HEK293 (cell line): ENCODE data around the gene KLK2.

Experiments
- CTCF ChIA-PET: fragments of 350-600 bp; formaldehyde crosslinking; extraction: SDS; loops from one replicate; lab custom pipeline; 2021; ENCODE audit warnings: antibody characterized with exemption; lab: Yijun Ruan, JAX
- POLR2A ChIA-PET: fragments of 300-600 bp; formaldehyde crosslinking; extraction: SDS; loops from one replicate; lab custom pipeline; 2020; ENCODE audit warnings: antibody characterized with exemption, inconsistent platforms; lab: Yijun Ruan, JAX
- H3K27ac ChIP-seq: fragments of 200-500 bp; sonication (Bioruptor generic); 2 replicates; pipeline ENCODE4 v1.5.1; 2014; ENCODE audit warnings: low read depth, low read length, control low read depth, inconsistent platforms; ENCODE audit errors: extremely low read depth
- H3K36me3 ChIP-seq, 2 experiments: fragments of 200-500 bp in 1 of 2; sonication (Bioruptor generic) in 1 of 2; 1 replicate in 1 of 2; 2 replicates in 1 of 2; pipeline ENCODE4 v1.5.1; 2014 to 2017; ENCODE audit warnings: inconsistent platforms in 2 of 2, low read length in 2 of 2; ENCODE audit not compliant: control insufficient read depth in 2 of 2, insufficient read depth in 1 of 2
- H3K4me1 ChIP-seq: fragments of 200-500 bp; sonication (Bioruptor generic); 2 replicates; pipeline ENCODE4 v1.5.1; 2014; ENCODE audit warnings: mild to moderate bottlenecking, low read length, inconsistent platforms; ENCODE audit not compliant: control insufficient read depth, insufficient read depth
- H3K4me3 ChIP-seq: 2 replicates; pipeline ENCODE4 v1.5.1; 2011; ENCODE audit warnings: low read depth, mild to moderate bottlenecking, control low read depth, low read length, moderate library complexity
- H3K9me3 ChIP-seq: fragments of 200-500 bp; sonication (Bioruptor generic); 2 replicates; pipeline ENCODE4 v1.5.1; 2014; ENCODE audit warnings: low read depth, low read length, inconsistent platforms; ENCODE audit not compliant: control insufficient read depth, insufficient read depth
- MEIS1 ChIP-seq: sonication (generic); formaldehyde crosslinking; IDR thresholded peaks from 2 replicates; pipeline ENCODE4 v1.8.1; 2022; ENCODE audit warnings: missing genetic modification reagents, mild to moderate bottlenecking, borderline replicate concordance
- PRDM6 ChIP-seq: fragments of 450-650 bp; formaldehyde crosslinking; IDR thresholded peaks from 2 replicates; pipeline ENCODE4 v1.5.1; 2017; ENCODE audit warnings: missing biosample characterization, missing genetic modification characterization
- ZNF112 ChIP-seq: fragments of 450-650 bp; formaldehyde crosslinking; IDR thresholded peaks from 2 replicates; pipeline ENCODE4 v1.5.0; 2017; ENCODE audit warnings: missing biosample characterization, missing genetic modification characterization
- ZNF121 ChIP-seq: fragments of 450-650 bp; formaldehyde crosslinking; IDR thresholded peaks from 2 replicates; pipeline ENCODE4 v1.5.1; 2016; ENCODE audit warnings: missing biosample characterization, missing genetic modification characterization
- ZNF146 ChIP-seq: fragments of 450-650 bp; formaldehyde crosslinking; IDR thresholded peaks from 2 replicates; pipeline ENCODE4 v1.5.1; 2016; ENCODE audit warnings: missing biosample characterization, missing genetic modification characterization
- ZNF221 ChIP-seq: fragments of 450-650 bp; formaldehyde crosslinking; IDR thresholded peaks from 2 replicates; pipeline ENCODE4 v1.5.1; 2017; ENCODE audit warnings: missing biosample characterization, missing genetic modification characterization, borderline replicate concordance
- ZNF280D ChIP-seq: fragments of 450-650 bp; formaldehyde crosslinking; IDR thresholded peaks from 2 replicates; pipeline ENCODE4 v1.5.1; 2016; ENCODE audit warnings: missing biosample characterization, missing genetic modification characterization
- ZNF449 ChIP-seq: fragments of 450-650 bp; formaldehyde crosslinking; IDR thresholded peaks from 2 replicates; pipeline ENCODE4 v1.5.1; 2017; ENCODE audit warnings: missing biosample characterization, mild to moderate bottlenecking, missing genetic modification characterization, moderate library complexity
- ZNF558 ChIP-seq: fragments of 450-650 bp; formaldehyde crosslinking; IDR thresholded peaks from 2 replicates; pipeline ENCODE4 v1.5.1; 2016; ENCODE audit warnings: missing biosample characterization, missing genetic modification characterization
- ZNF621 ChIP-seq: fragments of 450-650 bp; formaldehyde crosslinking; IDR thresholded peaks from 2 replicates; pipeline ENCODE4 v1.5.1; 2017; ENCODE audit warnings: missing biosample characterization, missing genetic modification characterization
- ZNF658 ChIP-seq: fragments of 450-650 bp; formaldehyde crosslinking; IDR thresholded peaks from 2 replicates; pipeline ENCODE4; 2016; ENCODE audit warnings: missing biosample characterization, missing genetic modification characterization
- ZNF747 ChIP-seq: fragments of 450-650 bp; formaldehyde crosslinking; IDR thresholded peaks from 2 replicates; pipeline ENCODE4 v1.5.1; 2016; ENCODE audit warnings: missing biosample characterization, missing genetic modification characterization
- ZSCAN23 ChIP-seq: fragments of 450-650 bp; formaldehyde crosslinking; IDR thresholded peaks from 2 replicates; pipeline ENCODE4 v1.5.1; 2016; ENCODE audit warnings: missing biosample characterization, missing genetic modification characterization
- TF ChIP-seq, protein P1 (sequence below): fragments of 450-650 bp; formaldehyde crosslinking; IDR thresholded peaks from 2 replicates; pipeline ENCODE4 v1.5.1; 2016; ENCODE audit warnings: missing biosample characterization, missing genetic modification characterization

The KLK2 gene

GRCh38 chr19:50838239-50838638 lies 35.0 kb upstream of the KLK2 start:
- CTCF ChIA-PET = interaction anchor here (0.9 kb wide), 1 partner anchor 481 kb away, joined by 7 read pairs; no protein-coding TSS in a partner anchor
- TF ChIP-seq ZNF449 (tag by site-specific recombination) (no peak), ZNF658 (tag by site-specific recombination) (no peak), PRDM6 (tag by site-specific recombination) (no peak), ZNF747 (tag by site-specific recombination) (no peak), ZNF221 (tag by site-specific recombination) (no peak), ZNF558 (tag by site-specific recombination) (no peak), ZSCAN23 (tag by site-specific recombination) (no peak), ZNF112 (no peak)
- TF ChIP-seq, protein P1, sequence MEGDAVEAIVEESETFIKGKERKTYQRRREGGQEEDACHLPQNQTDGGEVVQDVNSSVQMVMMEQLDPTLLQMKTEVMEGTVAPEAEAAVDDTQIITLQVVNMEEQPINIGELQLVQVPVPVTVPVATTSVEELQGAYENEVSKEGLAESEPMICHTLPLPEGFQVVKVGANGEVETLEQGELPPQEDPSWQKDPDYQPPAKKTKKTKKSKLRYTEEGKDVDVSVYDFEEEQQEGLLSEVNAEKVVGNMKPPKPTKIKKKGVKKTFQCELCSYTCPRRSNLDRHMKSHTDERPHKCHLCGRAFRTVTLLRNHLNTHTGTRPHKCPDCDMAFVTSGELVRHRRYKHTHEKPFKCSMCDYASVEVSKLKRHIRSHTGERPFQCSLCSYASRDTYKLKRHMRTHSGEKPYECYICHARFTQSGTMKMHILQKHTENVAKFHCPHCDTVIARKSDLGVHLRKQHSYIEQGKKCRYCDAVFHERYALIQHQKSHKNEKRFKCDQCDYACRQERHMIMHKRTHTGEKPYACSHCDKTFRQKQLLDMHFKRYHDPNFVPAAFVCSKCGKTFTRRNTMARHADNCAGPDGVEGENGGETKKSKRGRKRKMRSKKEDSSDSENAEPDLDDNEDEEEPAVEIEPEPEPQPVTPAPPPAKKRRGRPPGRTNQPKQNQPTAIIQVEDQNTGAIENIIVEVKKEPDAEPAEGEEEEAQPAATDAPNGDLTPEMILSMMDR = peak; percentile 47

DNA sequence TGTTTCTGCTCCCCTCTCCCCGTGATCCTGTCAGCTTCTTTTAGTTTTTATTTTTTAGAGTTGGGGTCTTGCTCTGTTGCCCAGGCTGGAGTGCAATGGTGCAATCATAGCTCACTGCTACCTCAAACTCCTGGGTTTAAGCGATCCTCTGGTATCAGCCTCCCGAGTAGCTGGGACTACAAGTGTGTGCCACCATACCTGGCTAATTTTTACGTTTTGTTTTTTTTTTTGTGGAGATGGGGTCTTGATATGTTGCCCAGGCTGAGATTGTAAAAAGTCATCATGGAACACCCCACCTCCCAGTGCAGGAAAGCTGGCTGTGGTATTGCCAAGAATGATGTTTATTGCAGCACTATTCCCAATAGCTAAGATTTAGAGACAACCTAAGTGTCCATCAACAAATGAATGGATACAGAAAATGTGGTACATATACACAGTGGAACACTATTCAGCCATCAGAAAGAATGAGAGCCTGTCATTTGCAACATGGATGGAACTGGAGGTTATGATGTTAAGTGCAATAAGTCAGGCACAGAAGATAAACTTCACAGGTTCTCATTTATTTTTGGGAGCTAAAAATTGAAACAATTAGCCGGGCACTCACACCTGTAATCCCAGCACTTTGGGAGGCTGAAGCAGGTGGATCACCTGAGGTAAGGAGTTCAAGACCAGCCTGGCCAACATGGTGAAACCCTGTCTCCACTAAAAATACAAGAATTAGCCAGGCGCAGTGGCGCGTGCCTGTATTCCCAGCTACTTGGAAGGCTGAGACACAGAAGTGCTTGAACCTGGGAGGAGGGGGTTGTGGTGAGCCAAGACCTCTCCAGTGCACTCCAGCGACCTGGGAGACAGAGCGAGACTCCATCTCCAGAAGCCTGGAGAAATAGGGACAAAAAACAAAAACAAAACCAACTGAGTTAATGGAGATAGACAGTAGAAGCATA lies 33.3 kb upstream of the KLK2 start:
- no peak overlapping the region for H3K4me3 ChIP-seq
- H3K36me3 ChIP-seq = no peaks in the 10 kb centered on the region
- no peak overlapping the region for H3K27ac ChIP-seq
- peaks cover 15% of the 10 kb centered on the region for H3K4me1 ChIP-seq
- CTCF ChIA-PET = interaction anchor here (0.6 to 1.9 kb wide), 5 partner anchors 24 to 163 kb away, joined by 3 to 6 read pairs (median 4); no protein-coding TSS in a partner anchor
- POLR2A ChIA-PET = no interaction called here
- TF ChIP-seq ZNF280D (tag by site-specific recombination) (peak; percentile 59; the same call in 1 of the 2 replicates), ZNF121 (peak; percentile 97), ZNF146 (peak; percentile 48; the same call in 1 of the 2 replicates), MEIS1 (CRISPR knock-in tag) (no peak), ZNF621 (no peak)
- no peaks in the 10 kb centered on the region for H3K9me3 ChIP-seq

More at GRCh38 chr19:50838239-50838638, 35.0 kb upstream of the KLK2 start:
- H3K36me3 ChIP-seq = no peaks in the 10 kb centered on the region
- no peaks in the 10 kb centered on the region; the same call in 1 of the 2 replicates for H3K4me1 ChIP-seq
- H3K9me3 ChIP-seq = no peaks in the 10 kb centered on the region
- H3K27ac ChIP-seq = no peak overlapping the region
- H3K4me3 ChIP-seq = no peak overlapping the region
- POLR2A ChIA-PET = interaction anchor here (0.6 kb wide), 1 partner anchor 34 kb away, joined by 4 read pairs; no protein-coding TSS in a partner anchor
